Measurements from ENCODE around the gene WDFY3. TPM values are rescaled to one million over a fixed set of nuclear protein-coding genes. Genes with fewer than 3 reads are reported as not detected.
"Not testable (repeated sequence)": the region's sequence is repeated elsewhere in the genome, so short reads cannot be mapped to it uniquely, and the experiment has no call there.

Gene WDFY3
- total RNA-seq, 4 donors from 2014 or later, result 103 to 141 (median 121) TPM

DNA sequence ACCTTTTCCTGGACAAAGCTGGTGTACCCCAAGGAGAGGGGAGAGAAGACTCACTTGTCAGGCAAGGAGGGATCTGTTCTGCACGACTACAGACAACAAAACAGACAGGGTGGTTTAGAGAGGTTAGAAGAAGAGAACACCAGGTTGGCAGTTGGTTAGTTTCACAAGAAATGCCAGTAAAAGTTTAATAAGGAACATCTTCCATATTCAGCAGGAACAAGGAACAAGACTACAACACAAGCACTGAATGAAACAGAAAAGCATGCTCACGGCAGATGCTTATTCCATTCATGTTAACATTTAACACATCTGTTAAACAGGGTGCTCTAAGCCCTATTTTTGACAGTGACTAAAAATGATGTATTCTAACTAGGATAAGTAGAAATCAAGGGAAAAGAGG is 158.2 kb downstream of the WDFY3 start:
- Histone ChIP-seq H3K4me3 (replicated peaks in 1 of 3) (no peak overlapping the region), H3K4me1 (no peaks in the 10 kb centered on the region)

DNA sequence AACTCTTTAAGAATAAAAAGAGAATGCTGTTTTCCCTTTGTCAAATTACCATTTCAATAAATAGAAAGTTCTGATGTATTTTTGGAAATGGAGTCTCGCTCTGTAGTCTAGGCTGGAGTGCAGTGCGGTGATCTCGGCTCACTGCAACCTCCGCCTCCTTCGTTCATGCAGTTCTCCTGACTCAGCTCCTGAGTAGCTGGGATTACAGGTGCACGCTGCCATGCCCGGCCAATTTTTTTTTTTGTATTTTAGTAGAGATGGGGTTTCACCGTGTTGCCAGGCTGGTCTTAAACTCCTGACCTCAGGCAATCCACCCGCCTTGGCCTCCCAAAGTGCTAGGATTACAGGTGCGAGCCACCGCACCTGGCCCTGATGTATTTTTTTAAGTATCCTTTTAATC is 159.9 kb downstream of the WDFY3 start:
- intact Hi-C loops (cut with DNase I); H3K27me3 ChIP-seq; DNase-seq; H3K4me1 ChIP-seq; H3K4me3 ChIP-seq (replicated peaks in 1 of 3); H3K9me3 ChIP-seq; H3K27ac ChIP-seq; H3K36me3 ChIP-seq: not testable (repeated sequence)
- WGBS, 2 donors, result 97% methylated on average over 11 of the region's 11 CpGs

More for the DNA sequence above, 158.2 kb downstream of the WDFY3 start:
- Histone ChIP-seq H3K36me3 (peaks cover 0 to 9% of the 10 kb centered on the region in 2 donors), H3K27me3 (no peaks in the 10 kb centered on the region), H3K27ac (no peak overlapping the region), H3K9me3 (no peaks in the 10 kb centered on the region)
- no peak for DNase-seq
- intact Hi-C loops (cut with DNase I), result no loop called here
- WGBS, 2 donors, result 87 to 91% methylated on average over 2 of the region's 2 CpGs
- no peak for TF ChIP-seq POLR2A (IDR thresholded peaks at IDR 0.05)
- TF ChIP-seq, protein P1, sequence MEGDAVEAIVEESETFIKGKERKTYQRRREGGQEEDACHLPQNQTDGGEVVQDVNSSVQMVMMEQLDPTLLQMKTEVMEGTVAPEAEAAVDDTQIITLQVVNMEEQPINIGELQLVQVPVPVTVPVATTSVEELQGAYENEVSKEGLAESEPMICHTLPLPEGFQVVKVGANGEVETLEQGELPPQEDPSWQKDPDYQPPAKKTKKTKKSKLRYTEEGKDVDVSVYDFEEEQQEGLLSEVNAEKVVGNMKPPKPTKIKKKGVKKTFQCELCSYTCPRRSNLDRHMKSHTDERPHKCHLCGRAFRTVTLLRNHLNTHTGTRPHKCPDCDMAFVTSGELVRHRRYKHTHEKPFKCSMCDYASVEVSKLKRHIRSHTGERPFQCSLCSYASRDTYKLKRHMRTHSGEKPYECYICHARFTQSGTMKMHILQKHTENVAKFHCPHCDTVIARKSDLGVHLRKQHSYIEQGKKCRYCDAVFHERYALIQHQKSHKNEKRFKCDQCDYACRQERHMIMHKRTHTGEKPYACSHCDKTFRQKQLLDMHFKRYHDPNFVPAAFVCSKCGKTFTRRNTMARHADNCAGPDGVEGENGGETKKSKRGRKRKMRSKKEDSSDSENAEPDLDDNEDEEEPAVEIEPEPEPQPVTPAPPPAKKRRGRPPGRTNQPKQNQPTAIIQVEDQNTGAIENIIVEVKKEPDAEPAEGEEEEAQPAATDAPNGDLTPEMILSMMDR (IDR thresholded peaks at IDR 0.05), result no peak

DNA sequence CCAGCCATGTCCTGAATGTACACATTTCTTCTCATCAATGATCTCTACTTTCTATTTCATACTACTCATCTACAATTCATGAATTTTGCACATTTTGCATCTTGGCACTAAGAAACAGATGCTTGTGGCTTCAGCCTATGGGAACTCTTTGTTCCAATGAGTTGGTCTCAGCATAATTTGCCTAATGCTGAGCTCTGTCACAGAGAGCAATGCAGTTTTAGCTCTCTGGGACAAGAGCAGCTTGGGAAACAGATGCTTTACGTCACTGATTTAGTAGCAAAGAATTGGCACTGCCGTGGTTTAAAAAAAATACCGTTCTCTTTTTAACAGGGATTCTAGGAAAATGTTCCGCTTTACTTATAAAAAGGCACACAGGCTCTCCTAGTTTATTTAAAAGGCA is 162.4 kb downstream of the WDFY3 start:
- Histone ChIP-seq H3K4me3 (replicated peaks in 1 of 3) (no peak overlapping the region), H3K9me3 (no peaks in the 10 kb centered on the region), H3K4me1 (no peaks in the 10 kb centered on the region), H3K36me3 (peaks cover 3 to 7% of the 10 kb centered on the region in 2 donors), H3K27me3 (no peaks in the 10 kb centered on the region), H3K27ac (no peak overlapping the region)
- no peak for DNase-seq
- intact Hi-C loops (cut with DNase I), result no loop called here
- TF ChIP-seq POLR2A (IDR thresholded peaks at IDR 0.05), result no peak
- WGBS, 2 donors, result 81 to 86% methylated on average over 4 of the region's 4 CpGs

DNA sequence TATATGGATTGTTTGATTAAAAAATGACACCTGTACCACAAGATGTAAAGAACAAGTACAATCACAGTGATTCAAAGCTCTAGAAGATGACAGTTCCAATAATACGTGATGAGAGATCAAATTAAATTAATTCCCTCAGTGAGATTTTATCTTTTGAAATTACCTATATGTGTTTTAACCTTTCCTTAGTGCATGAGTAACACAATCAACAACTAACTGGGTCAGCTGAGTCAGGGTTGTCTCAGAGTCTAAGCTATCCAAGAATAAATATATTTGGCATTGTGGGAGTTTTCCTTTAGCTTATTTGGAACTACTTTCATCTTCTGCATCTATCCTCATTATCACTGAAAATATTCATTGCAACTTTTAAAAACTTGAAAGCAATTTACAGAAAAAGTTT is 162.8 kb downstream of the WDFY3 start:
- Histone ChIP-seq H3K9me3 (no peaks in the 10 kb centered on the region), H3K27ac (no peak overlapping the region), H3K36me3 (peaks cover 3 to 7% of the 10 kb centered on the region in 2 donors), H3K4me3 (replicated peaks in 1 of 3) (no peak overlapping the region), H3K27me3 (no peaks in the 10 kb centered on the region), H3K4me1 (no peaks in the 10 kb centered on the region)
- no peak for TF ChIP-seq POLR2A (IDR thresholded peaks at IDR 0.05)
- TF ChIP-seq, protein P1 (IDR thresholded peaks at IDR 0.05), result no peak
- intact Hi-C loops (cut with DNase I), result no loop called here
- DNase-seq, result no peak
- WGBS, 2 donors, result 92 to 93% methylated on average over 1 of the region's 1 CpG

DNA sequence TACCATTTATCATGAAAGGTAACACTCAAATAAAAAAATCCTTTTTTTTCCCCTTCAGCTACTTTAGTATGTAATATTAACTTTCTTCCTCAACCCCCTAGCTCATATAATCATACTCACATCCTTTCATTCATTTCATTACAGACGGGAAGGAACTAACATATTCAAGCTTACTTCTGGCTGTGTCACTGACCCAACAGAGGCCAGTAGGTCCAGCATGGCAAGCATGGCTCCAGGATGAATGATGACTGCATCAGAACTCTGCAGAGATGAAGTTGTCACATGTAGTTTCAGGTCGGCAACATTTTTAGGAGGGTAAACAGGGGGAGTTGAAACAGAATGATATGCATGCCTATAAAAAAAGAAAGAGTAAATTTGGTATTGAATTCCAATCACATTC is 163.4 kb downstream of the WDFY3 start:
- no peak for DNase-seq
- Histone ChIP-seq H3K27ac (no peak overlapping the region), H3K4me3 (replicated peaks in 1 of 3) (no peak overlapping the region), H3K27me3 (no peaks in the 10 kb centered on the region), H3K9me3 (no peaks in the 10 kb centered on the region), H3K36me3 (peaks cover 3 to 7% of the 10 kb centered on the region in 2 donors), H3K4me1 (no peaks in the 10 kb centered on the region)
- 96% methylated on average over 2 of the region's 2 CpGs for WGBS, 2 donors
- no peak for TF ChIP-seq POLR2A (IDR thresholded peaks at IDR 0.05)
- TF ChIP-seq, protein P1 (IDR thresholded peaks at IDR 0.05), result no peak
- intact Hi-C loops (cut with DNase I), result no loop called here

DNA sequence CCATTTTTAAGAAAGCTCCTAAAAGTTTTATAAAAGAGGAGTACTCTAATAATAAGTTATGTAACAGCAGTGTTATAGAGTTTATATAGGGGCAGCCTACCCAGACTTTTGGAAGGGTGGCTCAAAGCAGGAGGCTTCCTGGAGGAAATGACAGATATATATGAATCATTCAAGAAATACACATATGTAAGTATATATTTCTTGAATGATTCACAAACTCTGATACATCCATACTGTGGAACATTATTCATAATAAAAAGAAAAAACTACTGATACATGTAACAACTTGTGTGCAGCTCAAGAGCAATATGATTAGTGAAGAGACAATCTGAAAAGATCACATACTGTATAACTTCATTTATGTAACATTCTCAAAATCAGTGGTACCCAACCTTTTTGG is 166.2 kb downstream of the WDFY3 start:
- intact Hi-C loops (cut with DNase I), result no loop called here
- DNase-seq, result no peak
- no peak overlapping the region for H3K4me3 ChIP-seq (replicated peaks in 1 of 3)
- H3K27ac ChIP-seq, result no peak overlapping the region
- H3K4me1 ChIP-seq, result no peaks in the 10 kb centered on the region
- H3K27me3 ChIP-seq, result no peaks in the 10 kb centered on the region
- H3K9me3 ChIP-seq, result no peaks in the 10 kb centered on the region
- peaks cover 3 to 10% of the 10 kb centered on the region in 2 donors for H3K36me3 ChIP-seq
- TF ChIP-seq POLR2A (IDR thresholded peaks at IDR 0.05), result no peak
- TF ChIP-seq, protein P1 (IDR thresholded peaks at IDR 0.05), result no peak
